HG03060 (cell line): ENCODE results near the gene ZIM2.

Experiments used
- ATAC-seq: cut with Tn5 transposase; IDR thresholded peaks from one replicate; pipeline ENCODE4 v1.9.1; 2021; ENCODE audit warnings: low read depth, moderate number of reproducible peaks; ENCODE audit not compliant: unreplicated experiment

The ZIM2 gene

DNA sequence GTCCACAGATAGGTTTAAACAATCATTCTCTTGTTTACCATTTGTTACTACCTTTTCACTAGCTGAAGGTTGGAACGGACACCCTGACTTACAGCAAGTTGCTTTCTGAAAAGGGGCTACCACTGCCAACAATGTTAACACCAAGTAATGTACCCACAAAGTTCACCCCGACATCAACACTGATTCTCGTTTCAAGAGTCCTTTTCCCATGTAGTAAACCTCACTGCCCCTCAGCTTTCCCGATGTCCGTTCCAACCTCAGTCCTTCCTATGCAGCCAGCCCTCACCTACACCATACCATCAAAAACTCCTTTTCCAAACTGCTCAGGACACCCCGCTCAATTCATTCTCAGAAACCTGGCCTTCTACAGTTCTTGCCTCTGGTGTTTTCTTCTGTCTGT is 29.0 kb downstream of the ZIM2 start:
- ATAC-seq: no peak

- no peak for ATAC-seq
Observed at GRCh38 chr19:56810260-56810659, 30.3 kb downstream of the ZIM2 start.

- no peak for ATAC-seq
Observed at GRCh38 chr19:56808717-56809392, 31.7 kb downstream of the ZIM2 start.

GRCh38 chr19:56806639-56807038 is 33.9 kb downstream of the ZIM2 start:
- ATAC-seq: no peak

DNA sequence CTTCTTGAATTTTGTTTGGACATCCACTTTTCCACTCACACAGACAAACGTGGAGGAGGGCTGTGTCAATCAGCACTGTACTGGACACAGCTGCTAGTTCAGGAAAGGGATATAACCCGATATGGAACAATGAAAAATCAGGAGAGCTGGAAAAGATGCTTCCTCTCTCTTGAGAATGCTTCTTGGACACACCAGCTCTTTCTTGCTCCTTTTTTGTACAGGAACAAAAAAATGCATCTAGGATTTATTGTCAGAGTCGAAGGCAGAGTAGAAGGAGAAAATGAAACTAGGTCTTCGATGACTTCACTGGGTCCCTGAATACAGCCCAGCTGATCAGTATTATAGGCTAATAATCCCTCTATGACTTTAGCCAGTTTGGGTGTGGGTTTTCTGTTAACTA is 62.2 kb downstream of the ZIM2 start:
- no peak for ATAC-seq

- ATAC-seq: no peak
Observed at GRCh38 chr19:56769650-56770049, 70.9 kb downstream of the ZIM2 start.

DNA sequence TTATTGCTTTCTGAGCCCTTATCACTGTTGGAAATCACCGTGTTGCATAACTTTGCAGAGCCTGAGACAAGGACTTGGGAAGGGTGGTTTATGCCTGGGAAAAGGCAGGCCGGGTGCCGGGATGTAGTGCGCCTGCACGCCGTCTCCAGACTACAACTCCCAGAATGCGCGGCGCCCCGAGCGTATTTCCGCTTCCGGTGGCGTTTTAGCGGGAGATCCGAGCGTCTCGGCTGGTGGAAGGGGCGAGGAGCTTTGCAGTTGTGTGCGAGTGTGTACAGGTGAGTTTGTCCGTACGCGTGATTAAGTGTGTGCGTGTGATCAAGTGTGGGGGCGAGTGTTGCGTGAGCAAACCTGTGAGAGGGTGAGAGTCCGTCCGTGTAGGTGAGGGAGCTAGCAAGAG is 75.4 kb downstream of the ZIM2 start:
- ATAC-seq: no peak

GRCh38 chr19:56764196-56764695 is 76.3 kb downstream of the ZIM2 start:
- ATAC-seq: no peak

DNA sequence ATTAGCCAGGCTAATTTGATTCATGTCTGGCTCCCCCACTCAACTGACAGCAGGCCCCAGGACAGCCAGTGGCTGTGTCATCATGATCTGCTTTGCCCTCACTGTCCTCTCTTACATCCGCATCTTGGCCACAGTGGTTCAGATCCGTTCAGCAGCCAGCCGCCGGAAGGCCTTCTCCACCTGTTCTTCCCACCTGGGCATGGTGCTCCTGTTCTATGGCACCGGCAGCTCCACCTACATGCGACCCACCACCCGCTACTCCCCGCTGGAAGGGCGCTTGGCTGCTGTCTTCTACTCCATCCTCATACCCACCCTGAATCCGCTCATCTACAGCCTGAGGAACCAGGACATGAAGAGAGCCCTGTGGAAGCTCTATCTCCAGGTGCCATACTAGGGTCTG is 79.7 kb downstream of the ZIM2 start:
- ATAC-seq: no peak

- ATAC-seq: no peak
Observed at GRCh38 chr19:56759531-56759930, 81.0 kb downstream of the ZIM2 start.

- no peak for ATAC-seq
Observed at GRCh38 chr19:56751078-56751489, 89.4 kb downstream of the ZIM2 start.

GRCh38 chr19:56750658-56751057 is 89.9 kb downstream of the ZIM2 start:
- no peak for ATAC-seq

DNA sequence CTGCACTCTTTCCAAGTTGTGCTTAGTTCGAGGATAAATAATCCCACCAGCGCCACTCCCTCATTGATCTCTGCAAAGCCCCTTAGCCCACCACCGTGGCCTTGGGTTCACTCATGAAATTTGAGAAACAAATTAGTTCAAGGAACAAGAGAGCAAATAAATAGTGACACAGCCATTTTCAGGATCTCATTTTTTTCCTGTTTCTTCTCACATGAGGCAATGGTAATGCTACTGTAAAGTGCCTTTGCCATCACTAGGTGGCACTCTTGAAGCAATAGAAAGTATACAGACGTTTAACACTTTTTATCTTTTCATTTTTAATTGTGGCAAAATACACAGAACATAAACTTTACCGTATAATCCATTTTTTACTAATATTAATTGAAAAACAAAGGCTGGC is 92.1 kb downstream of the ZIM2 start:
- no peak for ATAC-seq

DNA sequence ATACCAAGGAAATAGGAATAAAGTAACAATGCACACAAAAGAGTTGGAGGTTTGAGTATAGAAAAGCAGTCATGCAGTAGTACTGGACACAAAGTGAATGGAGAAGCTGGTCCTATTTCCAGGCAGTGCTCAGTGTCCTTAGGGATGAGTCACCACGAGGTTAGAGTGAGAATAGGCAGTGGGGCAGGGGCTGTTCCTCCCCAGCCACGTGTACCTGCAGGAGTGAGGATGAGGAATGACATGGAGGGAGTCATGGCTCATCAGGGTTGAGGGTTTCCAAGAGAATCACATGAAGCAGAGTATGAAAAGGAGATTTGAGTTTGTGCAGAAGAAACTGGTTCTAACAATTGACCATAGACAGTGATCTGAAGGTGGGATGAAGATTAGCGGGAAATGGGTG is 94.2 kb downstream of the ZIM2 start:
- no peak for ATAC-seq

DNA sequence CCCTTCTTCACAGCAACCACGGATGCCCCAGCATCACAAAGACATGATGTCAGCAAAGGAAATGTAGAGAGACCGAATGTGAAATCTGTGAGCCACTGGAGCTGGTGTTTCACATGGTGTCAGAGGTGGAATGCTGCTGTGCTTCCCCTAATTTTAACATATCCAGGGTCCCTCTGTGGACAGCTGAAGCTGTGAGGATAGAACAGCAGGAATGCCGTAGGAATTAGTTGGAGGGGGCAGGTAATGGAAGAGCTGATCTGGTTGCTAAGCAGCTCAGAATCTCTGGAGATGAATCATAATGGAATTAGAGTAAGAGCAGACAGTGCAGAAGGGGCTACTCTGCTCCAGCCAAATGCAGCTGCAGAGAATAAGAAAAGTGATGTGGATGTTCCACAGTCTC is 100.0 kb downstream of the ZIM2 start:
- no peak for ATAC-seq

- ATAC-seq: no peak
Observed at GRCh38 chr19:56736571-56736970, 104.0 kb downstream of the ZIM2 start.

DNA sequence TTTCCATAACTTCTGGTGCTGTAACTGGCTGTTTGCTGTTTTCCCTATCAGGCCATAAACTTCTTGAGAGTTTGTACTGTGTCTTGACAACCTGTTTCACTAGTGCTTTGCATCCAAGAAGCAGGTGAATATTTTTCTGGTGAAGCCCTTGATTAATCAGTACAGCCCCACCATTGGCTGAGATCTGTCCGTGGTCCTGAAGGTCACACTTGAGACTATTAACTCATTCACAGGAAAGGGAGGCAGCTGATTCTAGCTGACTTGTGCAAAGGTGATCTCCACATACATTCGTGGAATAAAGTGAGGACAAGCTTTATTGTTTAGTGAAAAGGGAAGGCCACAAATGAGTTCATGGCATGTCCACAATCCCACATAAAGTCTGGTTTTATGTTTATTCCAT is 107.5 kb downstream of the ZIM2 start:
- no peak for ATAC-seq

- no peak for ATAC-seq
Observed at GRCh38 chr19:56727677-56728076, 112.8 kb downstream of the ZIM2 start.

- ATAC-seq: no peak
Observed at GRCh38 chr19:56725829-56726424, 114.6 kb downstream of the ZIM2 start.
